GM18867 (cell line): ENCODE data around the gene TP53TG3D.
"Not testable (repeated sequence)": the region's sequence is repeated elsewhere in the genome, so short reads cannot be mapped to it uniquely, and the experiment has no call there.

Source experiments
- ATAC-seq: cut with Tn5 transposase; IDR thresholded peaks from one replicate; pipeline ENCODE4 v1.9.1; 2021; ENCODE audit warnings: mild to moderate bottlenecking, moderate library complexity; ENCODE audit not compliant: unreplicated experiment

Gene TP53TG3D

GRCh38 chr16:32252986-32253385, at the start of gene TP53TG3D:
TP53TG3D (plus strand) TSS chr16:32253286; CDS start chr16:32253354, 68 bp downstream.
- not testable (repeated sequence) for ATAC-seq

GRCh38 chr16:32253507-32253906, 421 bp downstream of the TP53TG3D start:
- not testable (repeated sequence) for ATAC-seq

- ATAC-seq, result not testable (repeated sequence)
Measured at GRCh38 chr16:32261526-32261925, 8.4 kb downstream of the TP53TG3D start.

GRCh38 chr16:32263552-32263951, 10.5 kb downstream of the TP53TG3D start:
- ATAC-seq, result not testable (repeated sequence)

GRCh38 chr16:32281910-32282309, 28.8 kb downstream of the TP53TG3D start:
- not testable (repeated sequence) for ATAC-seq

- ATAC-seq, result not testable (repeated sequence)
Measured at GRCh38 chr16:32283024-32283423, 29.9 kb downstream of the TP53TG3D start.

- not testable (repeated sequence) for ATAC-seq
Measured at GRCh38 chr16:32283917-32284495, 30.9 kb downstream of the TP53TG3D start.

GRCh38 chr16:32284800-32285796, 32.0 kb downstream of the TP53TG3D start:
- not testable (repeated sequence) for ATAC-seq

- not testable (repeated sequence) for ATAC-seq
Measured at GRCh38 chr16:32286193-32286592, 33.1 kb downstream of the TP53TG3D start.

GRCh38 chr16:32287743-32288142, 34.7 kb downstream of the TP53TG3D start:
- ATAC-seq, result not testable (repeated sequence)

GRCh38 chr16:32289197-32289596, 36.1 kb downstream of the TP53TG3D start:
- not testable (repeated sequence) for ATAC-seq

- ATAC-seq, result not testable (repeated sequence)
Measured at GRCh38 chr16:32302776-32303175, 49.7 kb downstream of the TP53TG3D start.
